ENCODE data around the gene AFF3.
"Not testable (repeated sequence)": the region's sequence is repeated elsewhere in the genome, so short reads cannot be mapped to it uniquely, and the experiment has no call there.

AFF3 gene

GRCh38 chr2:99784282-99784681 lies 358.1 kb downstream of the AFF3 start:
- DNase-seq (ENCODE audit: low spot score) = no peak

- DNase-seq (ENCODE audit: low spot score) = no peak
These were observed 362.1 kb downstream of the AFF3 start for GRCh38 chr2:99780276-99780675.

- DNase-seq (ENCODE audit: low spot score) = no peak
These were observed 363.1 kb downstream of the AFF3 start for GRCh38 chr2:99779276-99779675.

GRCh38 chr2:99777656-99778290 lies 364.6 kb downstream of the AFF3 start:
- DNase-seq (ENCODE audit: low spot score) = no peak

- no peak for DNase-seq (ENCODE audit: low spot score)
These were observed 365.3 kb downstream of the AFF3 start for GRCh38 chr2:99776906-99777646.

GRCh38 chr2:99776206-99776905 lies 366.0 kb downstream of the AFF3 start:
- no peak for DNase-seq (ENCODE audit: low spot score)

- DNase-seq (ENCODE audit: low spot score) = no peak
These were observed 366.8 kb downstream of the AFF3 start for GRCh38 chr2:99775585-99775984.

- not testable (repeated sequence) for DNase-seq (ENCODE audit: low spot score)
These were observed 368.7 kb downstream of the AFF3 start for GRCh38 chr2:99773642-99774041.

- DNase-seq (ENCODE audit: low spot score) = no peak
These were observed 369.6 kb downstream of the AFF3 start for GRCh38 chr2:99772591-99773331.

GRCh38 chr2:99771681-99772333 lies 370.6 kb downstream of the AFF3 start:
- DNase-seq (ENCODE audit: low spot score) = no peak

- DNase-seq (ENCODE audit: low spot score) = no peak
These were observed 371.5 kb downstream of the AFF3 start for GRCh38 chr2:99770876-99771275.

- DNase-seq (ENCODE audit: low spot score) = no peak
These were observed 376.6 kb downstream of the AFF3 start for GRCh38 chr2:99765731-99766318.

- DNase-seq (ENCODE audit: low spot score) = no peak
These were observed 378.6 kb downstream of the AFF3 start for GRCh38 chr2:99763764-99764163.

GRCh38 chr2:99762714-99763113 lies 379.7 kb downstream of the AFF3 start:
- DNase-seq (ENCODE audit: low spot score) = no peak

- no peak for DNase-seq (ENCODE audit: low spot score)
These were observed 384.7 kb downstream of the AFF3 start for GRCh38 chr2:99757611-99758114.

- no peak for DNase-seq (ENCODE audit: low spot score)
These were observed 386.3 kb downstream of the AFF3 start for GRCh38 chr2:99756059-99756458.

- no peak for DNase-seq (ENCODE audit: low spot score)
These were observed 388.2 kb downstream of the AFF3 start for GRCh38 chr2:99754210-99754609.

- DNase-seq (ENCODE audit: low spot score) = no peak
These were observed 388.9 kb downstream of the AFF3 start for GRCh38 chr2:99753505-99753904.

GRCh38 chr2:99748344-99748743 lies 394.0 kb downstream of the AFF3 start:
- DNase-seq (ENCODE audit: low spot score) = no peak

GRCh38 chr2:99747842-99748241 lies 394.5 kb downstream of the AFF3 start:
- no peak for DNase-seq (ENCODE audit: low spot score)

- no peak for DNase-seq (ENCODE audit: low spot score)
These were observed 399.2 kb downstream of the AFF3 start for GRCh38 chr2:99743146-99743545.
